Measurements from ENCODE around the gene RNF214.
"Not testable (repeated sequence)": the region's sequence is repeated elsewhere in the genome, so short reads cannot be mapped to it uniquely, and the experiment has no call there.

The RNF214 gene

GRCh38 chr11:117318738-117319137, 86.3 kb downstream of the RNF214 start:
- DNase-seq: no peak

GRCh38 chr11:117319214-117319840, 86.9 kb downstream of the RNF214 start:
- DNase-seq: no peak

- DNase-seq: not testable (repeated sequence)
These were observed 94.7 kb downstream of the RNF214 start for GRCh38 chr11:117327255-117327566.

- peak; percentile 96 for DNase-seq
These were observed 95.3 kb downstream of the RNF214 start, which contains the start of gene CEP164 for GRCh38 chr11:117327567-117328374. Gene CEP164, plus strand, starts transcription at chr11:117327854. Its CDS starts 10,733 bp downstream, at chr11:117338587.

GRCh38 chr11:117328375-117329010, 96.0 kb downstream of the RNF214 start:
- DNase-seq: peak; percentile 35

GRCh38 chr11:117332843-117333242, 100.4 kb downstream of the RNF214 start:
- no peak for DNase-seq

- DNase-seq: peak; percentile 26
These were observed 101.4 kb downstream of the RNF214 start for GRCh38 chr11:117333917-117334316.

- peak; percentile 95 for DNase-seq
These were observed 102.4 kb downstream of the RNF214 start for GRCh38 chr11:117334896-117335295.

- no peak for DNase-seq
These were observed 102.9 kb downstream of the RNF214 start for GRCh38 chr11:117335399-117335798.
